HCT116 (cell line): ENCODE data around the gene ABTB2. TPM values are rescaled to one million over a fixed set of nuclear protein-coding genes. Genes with fewer than 3 reads are reported as not detected.

Source experiments
- ATAC-seq: fragments of 200-7000 bp; cut with Tn5 transposase; 2 replicates; pipeline ENCODE4 v1.9.1; 2020; ENCODE audit warnings: mild to moderate bottlenecking, moderate library complexity
- BruUV-seq: library from RNA; stranded (reverse); fragments of 400-500 nt; replicated peaks from 2 replicates; lab custom pipeline; 2021; lab: Mats Ljungman, UMichigan
- CTCF ChIA-PET: fragments of 300-600 bp; sonication (Branson Sonifier 250); formaldehyde crosslinking; loops from one replicate; lab custom pipeline; 2021; ENCODE audit warnings: antibody characterized with exemption; lab: Charles Lee
- POLR2A ChIA-PET: fragments of 300-600, 350-600 bp; sonication (Branson Sonifier 250); formaldehyde crosslinking; loops from one replicate; lab custom pipeline; 2021; ENCODE audit warnings: antibody characterized with exemption; lab: Charles Lee
- RAD21 ChIA-PET, 2 experiments: fragments of 300-600 bp; sonication (Branson Sonifier 250); formaldehyde crosslinking; loops; one replicate each; lab custom pipeline; 2023; ENCODE audit warnings: low total read pairs in 2 of 2; ENCODE audit not compliant: uncharacterized antibody in 2 of 2, unreplicated experiment in 2 of 2, low non-redundant PET in 1 of 2; lab: Charles Lee
- DNase-seq: peaks from one replicate; pipeline ENCODE4 v3.0.0-alpha.2; 2010; ENCODE audit warnings: low read depth, low spot score
- H2AFZ ChIP-seq: fragments of 200-600 bp; shearing (Covaris generic), sonication (generic); 2 replicates; pipeline ENCODE4 v1.6.1; 2017; ENCODE audit warnings: low read depth, mixed run types, mixed read lengths, antibody characterized with exemption, low read length; ENCODE audit not compliant: poor library complexity, severe bottlenecking
- H3K27ac ChIP-seq: 2 replicates; pipeline ENCODE4 v1.5.1; 2012; ENCODE audit warnings: low read depth, low read length
- H3K27me3 ChIP-seq: fragments of 200-600 bp; sonication (generic); 2 replicates; pipeline ENCODE4 v1.6.1; 2016; ENCODE audit warnings: mixed run types, low read length, mixed read lengths; ENCODE audit not compliant: insufficient read depth
- H3K36me3 ChIP-seq, 2 experiments: fragments of 200-500 bp in 1 of 2; fragments of 200-600 bp in 1 of 2; sonication (Bioruptor generic) in 1 of 2; sonication (generic) in 1 of 2; 2 replicates each; pipeline versions ENCODE4 v1.5.1 to v1.6.1; 2014 to 2016; ENCODE audit warnings: low read length in 2 of 2, inconsistent platforms in 1 of 2, mixed read lengths in 1 of 2, mixed run types in 1 of 2; ENCODE audit not compliant: insufficient read depth in 2 of 2, control insufficient read depth in 1 of 2
- H3K4me1 ChIP-seq, 2 experiments: fragments of 200-600 bp in 1 of 2; sonication (generic) in 1 of 2; 2 replicates each; pipeline versions ENCODE4 v1.5.1 to v1.6.1; 2012 to 2017; ENCODE audit warnings: low read length in 2 of 2, inconsistent platforms in 1 of 2, mild to moderate bottlenecking in 1 of 2, mixed read lengths in 1 of 2, mixed run types in 1 of 2, moderate library complexity in 1 of 2; ENCODE audit not compliant: insufficient read depth in 2 of 2, control insufficient read depth in 1 of 2
- H3K4me2 ChIP-seq: fragments of 200-600 bp; sonication (generic); 2 replicates; pipeline ENCODE4 v1.6.1; 2017; ENCODE audit warnings: mixed run types, low read length, mixed read lengths
- H3K4me3 ChIP-seq, 2 experiments: fragments of 200-600 bp in 1 of 2; sonication (generic) in 1 of 2; replicated peaks in 1 of 2; 2 replicates each; pipeline ENCODE4 v1.5.1; 2011 to 2016; ENCODE audit warnings: low read length in 2 of 2, control low read depth in 1 of 2, low read depth in 1 of 2, mild to moderate bottlenecking in 1 of 2, mixed read lengths in 1 of 2, mixed run types in 1 of 2
- H3K79me2 ChIP-seq: fragments of 200-600 bp; sonication (generic); 2 replicates; pipeline ENCODE4 v1.6.1; 2017; ENCODE audit warnings: mild to moderate bottlenecking, mixed run types, low read length, moderate library complexity, mixed read lengths; ENCODE audit not compliant: insufficient read depth
- H3K9ac ChIP-seq: fragments of 200-600 bp; sonication (generic); 2 replicates; pipeline ENCODE4 v1.6.1; 2016; ENCODE audit warnings: low read length, mixed read lengths
- H3K9me2 ChIP-seq: fragments of 200-600 bp; sonication (generic), shearing (Covaris generic); 2 replicates; pipeline ENCODE4 v1.6.1; 2017; ENCODE audit warnings: mixed run types, mild to moderate bottlenecking, moderate library complexity; ENCODE audit not compliant: insufficient read depth
- H3K9me3 ChIP-seq, 2 experiments: fragments of 200-500 bp in 1 of 2; fragments of 200-600 bp in 1 of 2; sonication (Bioruptor generic) in 1 of 2; sonication (generic) in 1 of 2; 2 replicates each; pipeline ENCODE4 v1.6.1; 2014 to 2017; ENCODE audit warnings: low read length in 2 of 2, mixed read lengths in 2 of 2, inconsistent platforms in 1 of 2, low read depth in 1 of 2, mild to moderate bottlenecking in 1 of 2, mixed run types in 1 of 2, moderate library complexity in 1 of 2; ENCODE audit not compliant: control insufficient read depth in 1 of 2, insufficient read depth in 1 of 2
- H4K20me1 ChIP-seq: fragments of 200-600 bp; sonication (generic), shearing (Covaris generic); 2 replicates; pipeline ENCODE4 v1.6.1; 2017; ENCODE audit warnings: mixed run types, mild to moderate bottlenecking, moderate library complexity; ENCODE audit not compliant: insufficient read depth
- ATF3 ChIP-seq: IDR thresholded peaks from 2 replicates; pipeline ENCODE4 v1.6.1; 2012
- CEBPB ChIP-seq: IDR thresholded peaks from 2 replicates; pipeline ENCODE4 v1.6.1; 2012; ENCODE audit warnings: low read depth
- EGR1 ChIP-seq: IDR thresholded peaks from 2 replicates; pipeline ENCODE4 v1.6.1; 2012; ENCODE audit warnings: low read depth
- ELF1 ChIP-seq: IDR thresholded peaks from 2 replicates; pipeline ENCODE4 v1.6.1; 2012; ENCODE audit warnings: low read depth, borderline replicate concordance
- FOSL1 ChIP-seq: IDR thresholded peaks from 2 replicates; pipeline ENCODE4 v1.6.1; 2012; ENCODE audit warnings: low read depth
- JUND ChIP-seq: IDR thresholded peaks from 2 replicates; pipeline ENCODE4 v1.6.1; 2012
- RAD21 ChIP-seq: IDR thresholded peaks from 2 replicates; pipeline ENCODE4 v1.6.1; 2012; ENCODE audit warnings: low read depth, mild to moderate bottlenecking
- SP1 ChIP-seq: IDR thresholded peaks from 2 replicates; pipeline ENCODE4 v1.6.1; 2012; ENCODE audit warnings: low read depth
- intact Hi-C: fragments of 100-400 bp; cut with micrococcal nuclease; formaldehyde crosslinking; loops from 2 replicates; pipeline ENCODE4 v1.10.0; 2022
- total RNA-seq: library from RNA; stranded (reverse); gene quantifications from one replicate; pipeline ENCODE4 v1.2.1, GENCODE V29; 2021; ENCODE audit not compliant: unreplicated experiment

The ABTB2 gene
- total RNA-seq, 1 experiment from 2014 or later, result 6.8 TPM

GRCh38 chr11:34348096-34348495 is 9.7 kb downstream of the ABTB2 start (continued):
- TF ChIP-seq SP1, result no peak

- RAD21 ChIA-PET, result no interaction called here
- no peaks in the 10 kb centered on the region for H3K9me3 ChIP-seq
- no peak overlapping the region for H3K4me3 ChIP-seq
- intact Hi-C loops, result no loop called here
- no TSS peak for BruUV-seq
- peaks cover 5% of the 10 kb centered on the region; the same call in 1 of the 2 replicates for H3K79me2 ChIP-seq
- H2AFZ ChIP-seq, result no peak overlapping the region
- TF ChIP-seq CEBPB (0 out of 2 replicates have a peak, but pooled peaks have one; percentile 17), JUND (peak; percentile 69), FOSL1 (peak; percentile 70), SP1 (peak; percentile 58; the same call in 1 of the 2 replicates), EGR1 (no peak), ELF1 (no peak), RAD21 (no peak; the same call in 1 of the 2 replicates)
- DNase-seq (no peak), ATAC-seq (peak; percentile 31)
- no peaks in the 10 kb centered on the region for H4K20me1 ChIP-seq
- peaks cover 47 to 61% of the 10 kb centered on the region in 2 experiments for H3K4me1 ChIP-seq
- no peaks in the 10 kb centered on the region for H3K36me3 ChIP-seq
- H3K27ac ChIP-seq, result no peak overlapping the region
- POLR2A ChIA-PET, result interaction anchor here (3.5 kb wide), 1 partner anchor 11 kb away, joined by 19 read pairs; the partner anchor contains the start of gene ABTB2
- no peaks in the 10 kb centered on the region for H3K27me3 ChIP-seq
- CTCF ChIA-PET, result interaction anchor here (1.4 to 1.9 kb wide), 2 partner anchors 11 to 172 kb away, joined by 4 to 6 read pairs; partner anchors contain the start of gene ABTB2
- no peaks in the 10 kb centered on the region for H3K9me2 ChIP-seq
- H3K4me2 ChIP-seq, result peak overlapping the region; percentile 60
- 0 out of 2 replicates have a peak overlapping the region, but pooled peaks have one; percentile 8 for H3K9ac ChIP-seq
Observed at GRCh38 chr11:34346551-34346950, 11.3 kb downstream of the ABTB2 start.

- no TSS peak for BruUV-seq
- Histone ChIP-seq H3K27me3 (no peaks in the 10 kb centered on the region), H3K9ac (0 out of 2 replicates have a peak overlapping the region, but pooled peaks have one; percentile 8), H3K9me3 (no peaks in the 10 kb centered on the region), H3K36me3 (no peaks in the 10 kb centered on the region), H3K27ac (no peak overlapping the region), H3K4me3 (no peak overlapping the region), H3K4me2 (peak overlapping the region; percentile 60), H3K79me2 (peaks cover 5% of the 10 kb centered on the region; the same call in 1 of the 2 replicates), H3K9me2 (no peaks in the 10 kb centered on the region), H2AFZ (no peak overlapping the region), H3K4me1 (peaks cover 47 to 61% of the 10 kb centered on the region in 2 experiments), H4K20me1 (no peaks in the 10 kb centered on the region)
- CTCF ChIA-PET, result interaction anchor here (1.4 to 1.9 kb wide), 2 partner anchors 12 to 172 kb away, joined by 4 to 6 read pairs; partner anchors contain the start of gene ABTB2
- no peak for TF ChIP-seq ATF3
- TF ChIP-seq SP1, result no peak
- TF ChIP-seq EGR1, result no peak
- ATAC-seq (no peak), DNase-seq (no peak)
- POLR2A ChIA-PET, result interaction anchor here (3.5 kb wide), 1 partner anchor 11 kb away, joined by 19 read pairs; the partner anchor contains the start of gene ABTB2
- intact Hi-C loops, result no loop called here
- RAD21 ChIA-PET, result no interaction called here
Observed at GRCh38 chr11:34345991-34346480, 11.8 kb downstream of the ABTB2 start.
